B cell (primary cell): ENCODE measurements around the gene QPCT.

Experiments
- EZH2 ChIP-seq: IDR thresholded peaks from 2 replicates; pipeline ENCODE4 v1.6.1; 2012; ENCODE audit warnings: borderline replicate concordance, low read depth, mild to moderate bottlenecking, moderate library complexity, low read length; ENCODE audit not compliant: insufficient read depth, poor library complexity, severe bottlenecking
- TF ChIP-seq, protein P1 (sequence below): fragments of 200-600 bp; IDR thresholded peaks from one replicate; pipeline ENCODE4 v1.8.0; 2022; ENCODE audit warnings: antibody characterized with exemption, mild to moderate bottlenecking

- TF ChIP-seq EZH2 = no peak
- TF ChIP-seq, protein P1, sequence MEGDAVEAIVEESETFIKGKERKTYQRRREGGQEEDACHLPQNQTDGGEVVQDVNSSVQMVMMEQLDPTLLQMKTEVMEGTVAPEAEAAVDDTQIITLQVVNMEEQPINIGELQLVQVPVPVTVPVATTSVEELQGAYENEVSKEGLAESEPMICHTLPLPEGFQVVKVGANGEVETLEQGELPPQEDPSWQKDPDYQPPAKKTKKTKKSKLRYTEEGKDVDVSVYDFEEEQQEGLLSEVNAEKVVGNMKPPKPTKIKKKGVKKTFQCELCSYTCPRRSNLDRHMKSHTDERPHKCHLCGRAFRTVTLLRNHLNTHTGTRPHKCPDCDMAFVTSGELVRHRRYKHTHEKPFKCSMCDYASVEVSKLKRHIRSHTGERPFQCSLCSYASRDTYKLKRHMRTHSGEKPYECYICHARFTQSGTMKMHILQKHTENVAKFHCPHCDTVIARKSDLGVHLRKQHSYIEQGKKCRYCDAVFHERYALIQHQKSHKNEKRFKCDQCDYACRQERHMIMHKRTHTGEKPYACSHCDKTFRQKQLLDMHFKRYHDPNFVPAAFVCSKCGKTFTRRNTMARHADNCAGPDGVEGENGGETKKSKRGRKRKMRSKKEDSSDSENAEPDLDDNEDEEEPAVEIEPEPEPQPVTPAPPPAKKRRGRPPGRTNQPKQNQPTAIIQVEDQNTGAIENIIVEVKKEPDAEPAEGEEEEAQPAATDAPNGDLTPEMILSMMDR = no peak
These were observed 32.7 kb downstream of the QPCT start for GRCh38 chr2:37377187-37377532.
